ENCODE data around the gene MGRN1.
"Not testable (repeated sequence)": the region's sequence is repeated elsewhere in the genome, so short reads cannot be mapped to it uniquely, and the experiment has no call there.

DNA sequence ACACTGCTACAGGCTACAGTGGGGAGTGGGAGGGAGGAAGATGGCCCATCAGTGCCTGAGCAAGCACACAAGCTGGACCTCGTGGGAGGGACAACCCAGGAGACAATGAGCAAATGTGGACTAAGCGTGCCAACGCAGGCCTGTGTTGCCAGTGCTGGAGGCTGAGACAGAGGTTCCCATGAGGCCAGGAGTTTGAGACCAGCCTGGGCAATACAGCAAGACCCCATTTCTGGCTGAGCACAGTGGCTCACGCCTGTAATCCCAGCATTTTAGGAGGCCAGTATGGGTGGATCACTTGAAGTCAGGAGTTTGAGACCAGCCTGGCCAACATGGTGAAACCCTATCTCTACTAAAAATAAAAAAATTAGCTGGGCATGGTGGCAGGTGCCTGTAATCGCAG is 113.7 kb downstream of the MGRN1 start:
- not testable (repeated sequence) for TF ChIP-seq EZH2phosphoT487 (IDR thresholded peaks at IDR 0.05; ENCODE audit: insufficient read depth, low read depth); EZH2 (IDR thresholded peaks at IDR 0.05; ENCODE audit: insufficient read depth, poor library complexity, severe bottlenecking)

Data from GM23248 (cell line).